Sigmoid colon (tissue), 7 donors: ENCODE data around the gene SNRPB. TPM values are rescaled to one million over a fixed set of nuclear protein-coding genes. Genes with fewer than 3 reads are reported as not detected.

Experiments
- DNase-seq: peaks from one replicate; pipeline ENCODE4 v3.0.0-alpha.2; 2019
- H3K27ac ChIP-seq, 4 donors: fragments of 200-600 bp; sonication (generic); one replicate each; pipeline ENCODE4 v1.5.1; 2016 to 2019; ENCODE audit warnings: mild to moderate bottlenecking in 1 of 4
- H3K27me3 ChIP-seq, 3 donors: fragments of 200-600 bp; sonication (generic); one replicate each; pipeline ENCODE4 v1.5.1; 2019; ENCODE audit warnings: mild to moderate bottlenecking in 1 of 3
- H3K36me3 ChIP-seq, 4 donors: fragments of 200-600 bp; sonication (generic); one replicate each; pipeline ENCODE4 v1.5.1; 2016 to 2019
- H3K4me1 ChIP-seq, 4 donors: fragments of 200-600 bp; sonication (generic); one replicate each; pipeline ENCODE4 v1.5.1; 2017 to 2019
- H3K4me3 ChIP-seq, 4 donors: fragments of 200-600 bp; sonication (generic); one replicate each; pipeline ENCODE4 v1.5.1; 2017 to 2019; ENCODE audit warnings: mild to moderate bottlenecking in 2 of 4, moderate library complexity in 1 of 4
- H3K9me3 ChIP-seq, 4 donors: fragments of 200-600 bp in 3 of 4; sonication (generic) in 3 of 4; one replicate each; pipeline versions ENCODE4 v1.5.1 to v1.6.1; 2013 to 2019
- CTCF ChIP-seq, 4 experiments: fragments of 450-650 bp in 3 of 4; fragments of 200-600 bp in 1 of 4; IDR thresholded peaks; one replicate each; pipeline ENCODE4 v1.5.1; 2016 to 2019; ENCODE audit warnings: antibody characterized with exemption in 4 of 4, mild to moderate bottlenecking in 3 of 4, moderate library complexity in 2 of 4
- EP300 ChIP-seq, 4 donors: sonication (generic); formaldehyde crosslinking; IDR thresholded peaks; one replicate each; pipeline ENCODE4 v1.6.1; 2017; ENCODE audit warnings: antibody characterized with exemption in 4 of 4
- POLR2A ChIP-seq, 2 donors: fragments of 450-650 bp; IDR thresholded peaks; one replicate each; pipeline ENCODE4 v1.6.1; 2016; ENCODE audit warnings: antibody characterized with exemption in 2 of 2, mild to moderate bottlenecking in 2 of 2, moderate library complexity in 2 of 2
- POLR2AphosphoS5 ChIP-seq, 4 donors: sonication (generic); formaldehyde crosslinking; IDR thresholded peaks; one replicate each; pipeline ENCODE4 v1.6.1; 2017; ENCODE audit warnings: antibody characterized with exemption in 4 of 4
- WGBS, 2 donors: extraction: QIAGEN DNeasy Blood & Tissue Kit; methylation state at CpG; one replicate each; pipeline ENCODE4 v1.1.7; 2013; 5-methylcytosine and 5-hydroxymethylcytosine counted together
- intact Hi-C: fragments of 100-400 bp; cut with DNase I; formaldehyde crosslinking; loops from one replicate; pipeline ENCODE4 v1.15.1; 2023
- polyA plus RNA-seq, 3 donors: library from polyadenylated mRNA; stranded (reverse); fragments of 200-250 nt; gene quantifications; one replicate each; pipeline ENCODE4 v1.2.3, GENCODE V29; 2013
- total RNA-seq, 4 donors: library from RNA; depleted of rRNA; stranded (reverse); fragments of >200 nt; gene quantifications; one replicate each; pipeline ENCODE4 v1.1.0, GENCODE V29; 2016
- donor health status: healthy with polysubstance abuse.
- donor health status: Bipolar disorder and iron deficiency.
- donor health status: healthy.

SNRPB gene
- total and polyA plus RNA-seq, 7 donors: 80.0 to 275 (median 156) TPM

GRCh38 chr20:2449386-2449785 is 21.2 kb downstream of the SNRPB start:
- H3K4me1 ChIP-seq: no peaks in the 10 kb centered on the region
- no peak overlapping the region for H3K27ac ChIP-seq
- no peak overlapping the region for H3K4me3 ChIP-seq
- no peak for DNase-seq
- H3K27me3 ChIP-seq: no peaks in the 10 kb centered on the region
- TF ChIP-seq POLR2A (IDR thresholded peaks at IDR 0.05) (no peak), CTCF (IDR thresholded peaks at IDR 0.05) (no peak), POLR2AphosphoS5 (IDR thresholded peaks at IDR 0.05) (no peak), EP300 (IDR thresholded peaks at IDR 0.05) (no peak)
- intact Hi-C loops: no loop called here
- no peaks in the 10 kb centered on the region for H3K36me3 ChIP-seq
- 94 to 97% methylated on average over 1 of the region's 1 CpG for WGBS, 2 donors
- no peaks in the 10 kb centered on the region for H3K9me3 ChIP-seq

- no peak for DNase-seq
- WGBS, 2 donors: 68 to 70% methylated on average over 4 of the region's 4 CpGs
- Histone ChIP-seq H3K9me3 (no peaks in the 10 kb centered on the region), H3K4me1 (no peaks in the 10 kb centered on the region), H3K4me3 (no peak overlapping the region), H3K36me3 (no peaks in the 10 kb centered on the region), H3K27me3 (no peaks in the 10 kb centered on the region), H3K27ac (no peak overlapping the region)
- no peak for TF ChIP-seq CTCF (IDR thresholded peaks at IDR 0.05)
- TF ChIP-seq POLR2AphosphoS5 (IDR thresholded peaks at IDR 0.05): no peak
- TF ChIP-seq POLR2A (IDR thresholded peaks at IDR 0.05): no peak
- no peak for TF ChIP-seq EP300 (IDR thresholded peaks at IDR 0.05)
- intact Hi-C loops: no loop called here
These were observed 23.7 kb downstream of the SNRPB start for GRCh38 chr20:2446845-2447244.

- Histone ChIP-seq H3K27me3 (no peaks in the 10 kb centered on the region), H3K4me1 (no peaks in the 10 kb centered on the region), H3K4me3 (no peak overlapping the region), H3K9me3 (no peaks in the 10 kb centered on the region), H3K36me3 (no peaks in the 10 kb centered on the region), H3K27ac (no peak overlapping the region)
- intact Hi-C loops: no loop called here
- no peak for DNase-seq
- no peak for TF ChIP-seq POLR2AphosphoS5 (IDR thresholded peaks at IDR 0.05)
- no peak for TF ChIP-seq EP300 (IDR thresholded peaks at IDR 0.05)
- no peak for TF ChIP-seq POLR2A (IDR thresholded peaks at IDR 0.05)
- no peak for TF ChIP-seq CTCF (IDR thresholded peaks at IDR 0.05)
- WGBS, 2 donors: 31 to 46% methylated on average over 1 of the region's 1 CpG
These were observed 39.4 kb downstream of the SNRPB start for GRCh38 chr20:2431185-2431584.

- H3K27ac ChIP-seq: no peak overlapping the region
- TF ChIP-seq CTCF (IDR thresholded peaks at IDR 0.05) (no peak), POLR2AphosphoS5 (IDR thresholded peaks at IDR 0.05) (no peak), POLR2A (IDR thresholded peaks at IDR 0.05) (no peak), EP300 (IDR thresholded peaks at IDR 0.05) (no peak)
These were observed 40.1 kb downstream of the SNRPB start for GRCh38 chr20:2430538-2430937.

GRCh38 chr20:2429051-2429450 is 41.5 kb downstream of the SNRPB start:
- Histone ChIP-seq H3K4me1 (no peaks in the 10 kb centered on the region), H3K27ac (no peak overlapping the region), H3K9me3 (no peaks in the 10 kb centered on the region), H3K36me3 (no peaks in the 10 kb centered on the region), H3K27me3 (no peaks in the 10 kb centered on the region), H3K4me3 (no peak overlapping the region)
- TF ChIP-seq CTCF (IDR thresholded peaks at IDR 0.05) (no peak), POLR2A (IDR thresholded peaks at IDR 0.05) (no peak), POLR2AphosphoS5 (IDR thresholded peaks at IDR 0.05) (no peak), EP300 (IDR thresholded peaks at IDR 0.05) (no peak)
- WGBS, 2 donors: 67 to 81% methylated on average over 6 of the region's 6 CpGs
- no peak for DNase-seq
- intact Hi-C loops: no loop called here

More at GRCh38 chr20:2430538-2430937, 40.1 kb downstream of the SNRPB start:
- H3K9me3 ChIP-seq: no peaks in the 10 kb centered on the region
- no peak for DNase-seq
- WGBS, 2 donors: 77 to 81% methylated on average over 4 of the region's 4 CpGs
- H3K27me3 ChIP-seq: no peaks in the 10 kb centered on the region
- H3K36me3 ChIP-seq: no peaks in the 10 kb centered on the region
- intact Hi-C loops: no loop called here
- H3K4me3 ChIP-seq: no peak overlapping the region
- no peaks in the 10 kb centered on the region for H3K4me1 ChIP-seq
